Dermis blood vessel endothelial cell (primary cell): Measurements from ENCODE around the gene CYSRT1. TPM values are rescaled to one million over a fixed set of nuclear protein-coding genes. Genes with fewer than 3 reads are reported as not detected.
A peak's percentile ranks its signal among the peaks of the same experiment; 100 is the strongest.

ENCODE experiments used
- DNase-seq: peaks from one replicate; pipeline ENCODE4 v3.0.0; 2010
- total RNA-seq: library from RNA; depleted of rRNA; stranded (reverse); fragments of >200 nt; gene quantifications from 2 replicates; pipeline ENCODE4 v1.2.3, GENCODE V29; 2014

CYSRT1 gene, protein sequence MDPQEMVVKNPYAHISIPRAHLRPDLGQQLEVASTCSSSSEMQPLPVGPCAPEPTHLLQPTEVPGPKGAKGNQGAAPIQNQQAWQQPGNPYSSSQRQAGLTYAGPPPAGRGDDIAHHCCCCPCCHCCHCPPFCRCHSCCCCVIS
- total RNA-seq, result 0.17 and 0.37 TPM in 2 replicates

DNA sequence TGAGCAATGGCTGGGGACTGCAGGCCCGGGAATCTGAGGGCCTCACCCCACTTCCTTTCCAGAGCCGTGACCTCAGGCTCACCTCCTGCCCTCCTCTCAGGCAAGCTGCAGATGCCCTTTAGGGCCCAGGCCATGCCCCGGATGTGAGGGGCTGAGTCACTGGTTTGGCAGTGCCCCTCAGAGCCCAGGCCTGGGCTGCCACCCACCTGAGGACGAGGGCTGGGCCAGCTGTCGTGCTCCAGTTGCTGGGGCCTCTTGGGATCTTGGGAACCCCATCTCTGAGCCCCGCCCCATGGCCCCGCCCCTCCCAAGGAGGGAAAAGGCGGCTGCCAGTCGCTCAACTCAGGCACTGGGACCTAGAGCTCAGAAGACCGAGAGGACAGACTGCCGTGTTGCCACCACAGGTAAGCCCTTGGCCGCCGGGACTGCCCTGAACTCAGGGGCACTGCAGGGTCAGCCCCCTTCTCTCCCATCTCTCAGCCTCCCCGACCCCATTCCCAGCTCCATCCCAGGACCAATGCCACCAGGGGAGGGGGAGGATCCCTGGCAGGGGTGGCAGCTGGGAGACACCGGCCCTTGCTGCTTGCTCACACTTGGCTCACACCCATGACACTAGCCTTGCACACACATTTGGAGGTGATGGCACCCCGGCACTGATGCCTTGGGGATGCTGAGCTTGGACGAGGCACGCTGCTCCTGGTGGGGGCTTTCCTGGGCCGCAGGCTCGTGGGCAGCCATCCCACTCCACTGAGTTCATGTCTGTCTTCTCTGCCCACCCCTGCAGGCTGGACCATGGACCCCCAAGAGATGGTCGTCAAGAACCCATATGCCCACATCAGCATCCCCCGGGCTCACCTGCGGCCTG is at the start of gene CYSRT1:
CYSRT1 (plus strand) TSS at position 345 of the 865 bp plus-strand sequence; CDS start at position 793, 448 bp downstream.
- DNase-seq, result no peak

GRCh38 chr9:137175345-137175961 is 49.5 kb upstream of the CYSRT1 start:
- peak; percentile 13 for DNase-seq

DNA sequence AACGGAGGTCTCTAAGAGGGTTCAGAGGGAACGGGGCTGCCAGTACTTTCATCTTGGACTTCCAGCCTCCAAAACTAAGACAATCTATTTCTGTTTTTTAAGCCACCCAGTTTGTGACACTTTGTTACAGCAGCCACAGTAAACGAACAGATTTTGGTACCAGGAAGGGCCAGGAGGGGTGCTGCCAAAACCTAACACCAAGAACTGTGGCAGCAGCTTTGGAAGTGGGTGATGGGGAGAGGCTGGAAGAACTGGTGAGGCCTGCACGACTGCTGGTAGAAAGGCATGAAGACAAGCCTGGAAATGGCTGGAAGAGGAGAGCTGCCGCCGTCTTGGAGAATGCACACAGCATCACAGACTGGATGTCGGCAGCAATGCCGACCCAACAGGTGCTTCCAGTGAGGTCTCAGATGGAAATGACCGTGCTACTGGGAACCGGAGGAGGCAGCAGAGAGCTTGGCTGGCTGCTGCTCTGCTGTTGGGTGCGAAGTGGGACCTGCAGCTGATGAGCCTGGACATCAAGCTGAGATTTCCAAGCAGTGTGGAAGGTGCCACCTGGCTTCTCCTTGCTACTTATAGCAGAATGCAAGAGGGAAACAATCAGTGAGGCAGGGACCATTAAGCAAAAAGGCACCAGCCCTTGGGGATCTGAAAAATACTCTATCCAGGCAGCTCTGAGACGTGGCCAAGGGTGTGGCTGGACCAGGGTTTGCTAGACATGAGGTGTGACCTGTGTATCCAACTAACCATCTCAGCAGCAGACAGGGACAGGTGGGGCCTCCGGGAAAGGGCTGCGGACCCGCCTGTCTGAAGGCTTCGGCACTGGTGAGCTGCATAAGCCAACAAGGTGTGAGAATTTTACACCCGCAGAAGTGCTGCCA is 48.4 kb upstream of the CYSRT1 start:
- DNase-seq, result peak; percentile 70

DNA sequence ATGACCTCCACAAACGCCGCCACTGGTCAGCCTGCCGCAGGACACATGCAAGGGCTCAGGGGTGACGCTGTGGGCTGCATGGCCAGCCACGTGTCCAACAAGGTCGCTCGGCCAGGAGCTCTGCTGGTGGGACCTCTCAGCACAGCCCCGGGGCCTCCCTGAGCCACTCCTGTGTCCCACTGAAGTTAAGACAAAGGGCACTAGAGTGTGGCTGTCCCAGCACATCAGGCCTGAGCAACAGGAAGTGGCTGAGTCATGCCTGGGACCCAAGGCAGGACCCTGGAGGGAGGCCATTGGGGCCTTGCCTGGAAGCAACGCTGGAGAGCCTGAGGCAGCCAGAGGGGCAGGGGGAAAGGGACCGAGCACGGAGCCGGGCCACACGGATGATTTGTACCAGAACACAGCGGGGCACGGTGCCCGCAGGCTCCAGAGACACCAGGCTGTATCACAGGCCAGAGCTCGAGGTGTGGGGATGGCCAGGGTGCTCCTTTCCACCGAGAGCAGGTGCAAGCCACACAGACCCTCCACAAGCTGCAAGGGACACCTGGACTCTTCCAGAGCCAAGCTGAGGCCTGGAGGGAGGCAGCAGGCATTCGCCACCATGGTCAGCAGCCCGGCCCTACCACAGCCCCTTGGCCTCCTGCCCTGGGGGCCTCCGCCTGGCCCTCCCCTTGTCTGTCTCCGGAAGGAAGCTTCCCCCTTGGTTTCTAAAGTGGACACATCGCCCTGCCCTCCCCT is 46.6 kb upstream of the CYSRT1 start:
- no peak for DNase-seq

GRCh38 chr9:137178939-137179630 is 45.9 kb upstream of the CYSRT1 start:
- no peak for DNase-seq

GRCh38 chr9:137179761-137180160 is 45.2 kb upstream of the CYSRT1 start:
- DNase-seq, result no peak

DNA sequence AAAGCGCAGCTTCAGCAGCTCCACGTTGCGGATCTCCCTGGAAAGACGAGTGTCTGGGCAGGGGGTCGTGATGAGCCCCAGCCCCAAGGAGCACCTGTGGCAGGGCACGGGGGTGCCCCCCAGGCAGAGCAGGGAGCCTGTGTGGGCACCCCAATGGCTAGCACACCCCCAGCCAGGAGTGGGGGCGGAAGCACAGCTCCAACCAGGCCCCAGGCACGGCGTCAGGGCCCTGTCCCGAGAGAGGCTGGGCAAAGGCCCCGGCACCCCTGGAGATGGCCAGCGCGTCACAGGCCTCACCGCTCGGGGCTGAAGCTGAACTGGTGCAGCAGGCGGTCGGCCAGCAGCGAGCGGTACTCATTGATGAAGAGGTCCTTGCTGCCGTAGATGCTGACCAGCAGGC is 44.5 kb upstream of the CYSRT1 start:
- no peak for DNase-seq

GRCh38 chr9:137181680-137182079 is 43.3 kb upstream of the CYSRT1 start:
- no peak for DNase-seq

DNA sequence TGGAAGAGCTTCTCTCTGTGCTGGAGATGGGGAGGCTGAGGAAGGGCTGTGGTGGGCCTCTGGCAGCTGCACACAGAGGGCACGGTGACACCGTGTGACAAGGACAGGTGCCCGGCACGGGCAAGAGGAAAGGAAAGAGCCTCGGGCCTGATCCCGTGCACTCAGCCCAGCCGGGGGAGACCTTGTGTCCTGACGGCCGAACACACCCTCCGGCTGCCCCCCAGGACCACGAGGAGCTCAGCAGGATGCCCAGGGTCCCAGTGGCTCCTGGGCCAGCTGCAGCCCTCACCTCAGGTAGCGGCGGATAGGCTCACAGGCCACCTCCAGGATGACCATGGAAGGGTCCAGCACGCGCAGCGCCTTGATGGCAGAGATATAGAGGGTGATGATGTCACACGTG is 42.1 kb upstream of the CYSRT1 start:
- DNase-seq, result no peak

DNA sequence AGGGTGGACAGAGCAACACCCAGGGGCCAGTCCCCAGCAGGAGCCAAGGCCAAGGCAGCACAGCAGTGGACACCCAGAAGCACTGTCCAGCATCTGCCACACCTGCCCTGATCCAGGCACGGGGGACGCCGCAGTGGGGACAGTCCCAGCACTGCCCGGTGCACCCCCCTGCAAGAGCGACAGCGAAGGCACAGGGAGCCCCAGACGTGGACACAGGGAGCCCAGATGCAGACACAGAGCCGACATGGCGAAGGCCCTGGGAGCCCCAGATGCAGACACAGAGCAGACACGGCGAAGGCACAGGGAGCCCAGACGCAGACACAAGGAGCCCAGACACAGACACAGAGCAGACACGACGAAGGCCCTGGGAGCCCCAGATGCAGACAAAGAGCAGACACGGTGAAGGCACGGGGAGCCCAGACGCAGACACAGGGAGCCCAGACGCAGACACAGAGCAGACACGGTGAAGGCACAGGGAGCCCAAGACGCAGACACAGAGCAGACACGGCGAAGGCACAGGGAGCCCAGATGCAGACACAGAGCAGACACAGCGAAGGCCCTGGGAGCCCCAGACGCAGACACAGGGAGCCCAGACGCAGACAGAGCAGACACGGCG is 40.9 kb upstream of the CYSRT1 start:
- no peak for DNase-seq

GRCh38 chr9:137184881-137185660 is 39.9 kb upstream of the CYSRT1 start:
- no peak for DNase-seq

- no peak for DNase-seq
Observed at GRCh38 chr9:137185921-137186320, 39.1 kb upstream of the CYSRT1 start.

- DNase-seq, result no peak
Observed at GRCh38 chr9:137186385-137186784, 38.6 kb upstream of the CYSRT1 start.

- no peak for DNase-seq
Observed at GRCh38 chr9:137187386-137187785, 37.6 kb upstream of the CYSRT1 start.

- DNase-seq, result no peak
Observed at GRCh38 chr9:137188086-137188489, 36.9 kb upstream of the CYSRT1 start.

- DNase-seq, result peak; percentile 97
Observed at GRCh38 chr9:137188490-137189296, 36.3 kb upstream of the CYSRT1 start, which contains the start of the genes ANAPC2 and SSNA1. TSS of gene ANAPC2 (minus strand) at chr9:137188560. CDS start at chr9:137188532, 28 bp downstream. TSS of gene SSNA1 (plus strand) at chr9:137188676. CDS start at chr9:137188727, 51 bp downstream.

- no peak for DNase-seq
Observed at GRCh38 chr9:137189297-137190295, 35.4 kb upstream of the CYSRT1 start.
